Bronchial epithelial cell (primary cell): ENCODE data around the gene CACNA2D3. TPM values are rescaled to one million over a fixed set of nuclear protein-coding genes. Genes with fewer than 3 reads are reported as not detected.

Experiments used
- DNase-seq: peaks from one replicate; pipeline ENCODE4 v3.0.0-alpha.2; 2010; ENCODE audit warnings: low read depth
- FAIRE-seq: peaks from 2 replicates; lab custom pipeline; 2011; peaks lifted over from hg19 to GRCh38; lab: Jason Lieb, UNC
- H3K27me3 ChIP-seq: 2 replicates; pipeline ENCODE4 v1.5.1; 2011; ENCODE audit warnings: low read length; ENCODE audit not compliant: control insufficient read depth, insufficient read depth
- H3K36me3 ChIP-seq: 2 replicates; pipeline ENCODE4 v1.5.1; 2011; ENCODE audit warnings: low read length; ENCODE audit not compliant: control insufficient read depth, insufficient read depth
- H3K4me3 ChIP-seq: 2 replicates; pipeline ENCODE4 v1.5.1; 2011; ENCODE audit warnings: mild to moderate bottlenecking, low read depth, low read length, control low read depth
- CTCF ChIP-seq: IDR thresholded peaks from 2 replicates; pipeline ENCODE4 v1.5.1; 2011; ENCODE audit warnings: mild to moderate bottlenecking, moderate library complexity, low read length, control low read depth, inconsistent platforms; ENCODE audit not compliant: insufficient read depth, severe bottlenecking
- total RNA-seq: library from RNA; depleted of rRNA; stranded (reverse); fragments of >200 nt; gene quantifications from 2 replicates; pipeline ENCODE4 v1.2.1, GENCODE V29; 2014

CACNA2D3 gene
- total RNA-seq, 1 donor from 2014 or later: not detected

GRCh38 chr3:54785976-54786375 lies 663.6 kb downstream of the CACNA2D3 start:
- DNase-seq (no peak), FAIRE-seq (no peak)
- Histone ChIP-seq H3K36me3 (no peaks in the 10 kb centered on the region), H3K27me3 (no peaks in the 10 kb centered on the region), H3K4me3 (no peak overlapping the region)
- TF ChIP-seq CTCF: no peak

GRCh38 chr3:54790051-54790450 lies 667.7 kb downstream of the CACNA2D3 start:
- no peaks in the 10 kb centered on the region for H3K27me3 ChIP-seq
- H3K4me3 ChIP-seq: no peak overlapping the region
- H3K36me3 ChIP-seq: no peaks in the 10 kb centered on the region
- no peak for DNase-seq
- no peak for TF ChIP-seq CTCF
- FAIRE-seq: no peak

- FAIRE-seq (no peak), DNase-seq (no peak)
- no peak for TF ChIP-seq CTCF
- Histone ChIP-seq H3K27me3 (no peaks in the 10 kb centered on the region), H3K4me3 (no peak overlapping the region), H3K36me3 (no peaks in the 10 kb centered on the region)
Observed at GRCh38 chr3:54791501-54792156, 669.3 kb downstream of the CACNA2D3 start.

- TF ChIP-seq CTCF: no peak
- Histone ChIP-seq H3K36me3 (no peaks in the 10 kb centered on the region), H3K4me3 (no peak overlapping the region), H3K27me3 (no peaks in the 10 kb centered on the region)
- FAIRE-seq: no peak
- DNase-seq: no peak
Observed at GRCh38 chr3:54792584-54792983, 670.2 kb downstream of the CACNA2D3 start.

GRCh38 chr3:54793171-54793570 lies 670.8 kb downstream of the CACNA2D3 start:
- H3K4me3 ChIP-seq: no peak overlapping the region
- FAIRE-seq: no peak
- H3K27me3 ChIP-seq: no peaks in the 10 kb centered on the region
- no peaks in the 10 kb centered on the region for H3K36me3 ChIP-seq
- TF ChIP-seq CTCF: no peak
- DNase-seq: no peak

GRCh38 chr3:54797111-54797510 lies 674.8 kb downstream of the CACNA2D3 start:
- Histone ChIP-seq H3K4me3 (no peak overlapping the region), H3K36me3 (no peaks in the 10 kb centered on the region), H3K27me3 (no peaks in the 10 kb centered on the region)
- DNase-seq (no peak), FAIRE-seq (no peak)
- no peak for TF ChIP-seq CTCF
